IMR-90 (cell line): Measurements from ENCODE around the gene FTO. TPM values are rescaled to one million over a fixed set of nuclear protein-coding genes. Genes with fewer than 3 reads are reported as not detected.
A peak's percentile ranks its signal among the peaks of the same experiment; 100 is the strongest.

Source experiments
- ATAC-seq: fragments of 200-7000 bp; cut with Tn5 transposase; 2 replicates; pipeline ENCODE4 v1.9.1; 2020; ENCODE audit warnings: low read depth, mild to moderate bottlenecking, moderate library complexity
- BruUV-seq: library from RNA; stranded (reverse); fragments of 400-500 nt; replicated peaks from 2 replicates; lab custom pipeline; 2021; lab: Mats Ljungman, UMichigan
- CTCF ChIA-PET: fragments of 300-600 bp; formaldehyde crosslinking; extraction: SDS; loops from one replicate; lab custom pipeline; 2021; ENCODE audit warnings: antibody characterized with exemption; lab: Yijun Ruan, JAX
- POLR2A ChIA-PET: fragments of 300-600 bp; sonication (Branson Sonifier 250); formaldehyde crosslinking; loops from one replicate; lab custom pipeline; 2022; ENCODE audit warnings: antibody characterized with exemption; ENCODE audit not compliant: unreplicated experiment; lab: Charles Lee
- DNase-seq: peaks from one replicate; pipeline ENCODE4 v3.0.0; 2013
- H2AFZ ChIP-seq: replicated peaks from 2 replicates; pipeline ENCODE3; 2013; ENCODE audit warnings: low read length, mild to moderate bottlenecking; ENCODE audit not compliant: poor library complexity
- H2AK5ac ChIP-seq: 2 replicates; pipeline ENCODE4 v1.6.1; 2013; ENCODE audit warnings: low read depth, low read length, inconsistent platforms
- H2AK9ac ChIP-seq: replicated peaks from 2 replicates; pipeline ENCODE3; 2013; ENCODE audit warnings: mild to moderate bottlenecking, low read depth, low read length, moderate library complexity; ENCODE audit not compliant: poor library complexity
- H2BK120ac ChIP-seq: 2 replicates; pipeline ENCODE4 v1.6.1; 2013; ENCODE audit warnings: low read depth, low read length, inconsistent platforms
- H2BK15ac ChIP-seq: 3 replicates; pipeline ENCODE4 v1.6.1; 2013; ENCODE audit warnings: low read depth, low read length, inconsistent platforms
- H2BK20ac ChIP-seq: 2 replicates; pipeline ENCODE4 v1.6.1; 2013; ENCODE audit warnings: low read depth, mild to moderate bottlenecking, inconsistent platforms, low read length, moderate library complexity
- H2BK5ac ChIP-seq: 2 replicates; pipeline ENCODE4 v1.6.1; 2013; ENCODE audit warnings: mild to moderate bottlenecking, low read depth, low read length, inconsistent platforms; ENCODE audit not compliant: poor library complexity, severe bottlenecking
- H3K14ac ChIP-seq: replicated peaks from 2 replicates; pipeline ENCODE4 v1.6.1; 2013; ENCODE audit warnings: low read depth, low read length, inconsistent platforms
- H3K18ac ChIP-seq: 2 replicates; pipeline ENCODE4 v1.6.1; 2013; ENCODE audit warnings: low read depth, low read length, control low read depth
- H3K23ac ChIP-seq: 2 replicates; pipeline ENCODE4 v1.6.1; 2013; ENCODE audit warnings: low read depth, low read length, inconsistent platforms
- H3K27ac ChIP-seq: 2 replicates; pipeline ENCODE4 v1.5.1; 2013; ENCODE audit warnings: mild to moderate bottlenecking, control low read depth, low read length; ENCODE audit not compliant: insufficient read depth
- H3K27me3 ChIP-seq: 2 replicates; pipeline ENCODE4 v1.6.1; 2013; ENCODE audit warnings: low read length; ENCODE audit not compliant: control insufficient read depth, insufficient read depth
- H3K36me3 ChIP-seq: 2 replicates; pipeline ENCODE4 v1.6.1; 2013; ENCODE audit warnings: low read length, mixed read lengths; ENCODE audit not compliant: control insufficient read depth, insufficient read depth
- H3K4ac ChIP-seq: 2 replicates; pipeline ENCODE4 v1.6.1; 2013; ENCODE audit warnings: low read depth, low read length, inconsistent platforms
- H3K4me1 ChIP-seq: 2 replicates; pipeline ENCODE4 v1.6.1; 2013; ENCODE audit warnings: low read length, mixed read lengths; ENCODE audit not compliant: control insufficient read depth, insufficient read depth
- H3K4me2 ChIP-seq: 2 replicates; pipeline ENCODE4 v1.6.1; 2013; ENCODE audit warnings: low read depth, mild to moderate bottlenecking, control low read depth, low read length, moderate library complexity
- H3K4me3 ChIP-seq: 2 replicates; pipeline ENCODE4 v1.5.1; 2013; ENCODE audit warnings: low read depth, mild to moderate bottlenecking, control low read depth, low read length, moderate library complexity; ENCODE audit not compliant: insufficient read depth
- H3K56ac ChIP-seq: 2 replicates; pipeline ENCODE4 v1.6.1; 2013; ENCODE audit warnings: low read length, inconsistent platforms; ENCODE audit not compliant: insufficient read depth; ENCODE audit errors: extremely low read depth
- H3K79me1 ChIP-seq, 2 experiments: 2 replicates each; pipeline ENCODE4 v1.6.1; 2013; ENCODE audit warnings: low read length in 2 of 2, inconsistent platforms in 1 of 2, low read depth in 1 of 2
- H3K9ac ChIP-seq: 2 replicates; pipeline ENCODE4 v1.6.1; 2013; ENCODE audit warnings: low read depth, low read length, control low read depth
- H3K9me1 ChIP-seq: 2 replicates; pipeline ENCODE4 v1.6.1; 2013; ENCODE audit warnings: low read length, inconsistent platforms; ENCODE audit not compliant: insufficient read depth
- H3K9me3 ChIP-seq: 2 replicates; pipeline ENCODE4 v1.6.1; 2013; ENCODE audit warnings: low read length; ENCODE audit not compliant: control insufficient read depth, insufficient read depth
- H4K20me1 ChIP-seq: 2 replicates; pipeline ENCODE4 v1.6.1; 2013; ENCODE audit warnings: low read length, inconsistent platforms; ENCODE audit not compliant: insufficient read depth
- H4K5ac ChIP-seq: 2 replicates; pipeline ENCODE4 v1.6.1; 2013; ENCODE audit warnings: mild to moderate bottlenecking, low read depth, low read length, control low read depth
- H4K8ac ChIP-seq, 2 experiments: 2 replicates each; pipeline ENCODE4 v1.6.1; 2013; ENCODE audit warnings: low read depth in 2 of 2, low read length in 2 of 2, control low read depth in 1 of 2, inconsistent platforms in 1 of 2
- H4K91ac ChIP-seq: 2 replicates; pipeline ENCODE4 v1.6.1; 2013; ENCODE audit warnings: low read depth, low read length, inconsistent platforms; ENCODE audit not compliant: insufficient read depth
- BHLHE40 ChIP-seq: fragments of 150-350 bp; IDR thresholded peaks from 2 replicates; pipeline ENCODE4 v1.6.1; 2016; ENCODE audit warnings: mild to moderate bottlenecking, low read depth, low read length
- FOS ChIP-seq: fragments of 150-350 bp; IDR thresholded peaks from 2 replicates; pipeline ENCODE4 v1.6.1; 2016; ENCODE audit warnings: low read depth, low read length
- MAFK ChIP-seq: IDR thresholded peaks from 2 replicates; pipeline ENCODE4 v1.6.1; 2012; ENCODE audit warnings: low read depth, low read length, improper control_type of control experiment
- MAZ ChIP-seq: IDR thresholded peaks from 2 replicates; pipeline ENCODE4 v1.6.1; 2012; ENCODE audit warnings: low read depth, mild to moderate bottlenecking, low read length, improper control_type of control experiment, moderate library complexity, borderline replicate concordance
- WGBS, 2 experiments: methylation state at CpG; one replicate each; pipeline versions ENCODE4 v1.1.5 to v1.1.7; 2013; ENCODE audit warnings: missing lambda C conversion rate in 2 of 2; ENCODE audit not compliant: insufficient read length in 1 of 2; ENCODE audit errors: extremely low coverage in 2 of 2; 5-methylcytosine and 5-hydroxymethylcytosine counted together
- dilution Hi-C: fragments of 300-500 bp; cut with HindIII; formaldehyde crosslinking; loops from one replicate; pipeline ENCODE4 v1.14.3; 2018; ENCODE audit warnings: low sequenced_read_pairs; ENCODE audit not compliant: unreplicated experiment
- in situ Hi-C: fragments of 300-500 bp; cut with MboI; formaldehyde crosslinking; loops from 3 replicates; pipeline ENCODE4 v1.14.3; 2019; ENCODE audit warnings: low sequenced_read_pairs, inconsistent platforms, mixed read lengths
- intact Hi-C: fragments of 100-400 bp; cut with micrococcal nuclease; formaldehyde crosslinking; loops from 2 replicates; pipeline ENCODE4 v1.10.0; 2022
- polyA plus RNA-seq, 3 experiments: library from polyadenylated mRNA; depleted of rRNA; stranded (reverse); fragments of >200 nt; gene quantifications; 2 replicates each; pipeline ENCODE4 v1.2.3, GENCODE V29; 2012; ENCODE audit warnings: low replicate concordance in 1 of 3
- total RNA-seq: library from RNA; depleted of rRNA; stranded (reverse); fragments of >200 nt; gene quantifications from 2 replicates; pipeline ENCODE4 v1.2.3, GENCODE V29; 2012

FTO gene
- total and polyA plus RNA-seq, 2 of the 4 experiments (the other 2 are of a cell fraction): 70.3 to 132 TPM

DNA sequence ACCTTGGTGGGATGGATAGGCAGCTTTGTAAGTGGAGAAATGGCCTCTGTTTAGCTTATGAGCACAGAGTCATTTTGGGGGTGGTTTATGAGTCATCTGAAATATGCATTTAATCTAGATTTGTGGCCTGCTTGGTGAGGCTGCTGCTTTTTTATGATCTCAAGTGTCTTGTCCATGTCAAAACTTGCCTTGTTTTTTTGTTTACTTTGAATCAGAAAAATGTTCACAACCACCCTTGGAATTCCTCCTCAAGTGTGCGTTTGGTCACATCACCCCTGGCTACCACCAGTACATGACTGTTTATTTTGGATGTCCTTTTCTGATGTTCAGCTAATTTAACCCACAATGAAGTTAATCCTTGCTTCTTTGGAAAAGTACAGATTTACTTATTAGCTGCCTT is 64.6 kb downstream of the FTO start:
- Histone ChIP-seq H3K9ac (no peak overlapping the region), H3K27me3 (no peaks in the 10 kb centered on the region), H4K5ac (no peak overlapping the region), H2AFZ (no peak overlapping the region), H4K8ac (0 out of 4 replicates have a peak overlapping the region, but pooled peaks of 1 of the 2 experiments have one; percentile 0), H2AK5ac (no peak overlapping the region), H2BK15ac (no peak overlapping the region; the same call in 2 of the 3 replicates), H3K4me2 (peak overlapping the region; percentile 47), H4K91ac (no peak overlapping the region), H3K4ac (no peak overlapping the region), H3K4me3 (no peak overlapping the region), H3K4me1 (peaks cover 11% of the 10 kb centered on the region), H3K9me1 (0 out of 2 replicates have a peak, but pooled peaks cover 3% of the 10 kb centered on the region), H2AK9ac (no peak overlapping the region), H3K56ac (no peak overlapping the region), H3K18ac (peak overlapping the region; percentile 48; the same call in 1 of the 2 replicates), H4K20me1 (peaks cover 36% of the 10 kb centered on the region; the same call in 1 of the 2 replicates), H2BK5ac (peak overlapping the region; percentile 67), H2BK120ac (peak overlapping the region; percentile 18; the same call in 1 of the 2 replicates), H3K9me3 (no peaks in the 10 kb centered on the region), H3K36me3 (no peaks in the 10 kb centered on the region), H2BK20ac (no peak overlapping the region), H3K23ac (no peak overlapping the region), H3K27ac (peak overlapping the region; percentile 54; the same call in 1 of the 2 replicates), H3K14ac (no peak overlapping the region), H3K79me1 (peaks cover 18 to 37% of the 10 kb centered on the region in 2 experiments)
- ATAC-seq: peak; percentile 83
- dilution Hi-C loops (no loop called here), in situ Hi-C loops (loop anchor here (25.0 kb wide), 2 partner anchors 519 to 1169 kb away; partner anchors contain the start of genes IRX3 and IRX5), intact Hi-C loops (no loop called here)
- CTCF ChIA-PET: no interaction called here
- TF ChIP-seq MAFK (no peak), BHLHE40 (peak; percentile 75), FOS (peak; percentile 91), MAZ (no peak)
- 0% methylated on average over 1 of the region's 1 CpG; no CpG with 5 or more reads in 1 of the 2 experiments for WGBS, 2 experiments
- no TSS peak for BruUV-seq
- DNase-seq: peak; percentile 87
- POLR2A ChIA-PET: interaction anchor here (0.6 kb wide), 1 partner anchor 517 kb away, joined by 3 read pairs; no protein-coding TSS in a partner anchor
